Measurements from ENCODE around the gene ZNF618. TPM values are rescaled to one million over a fixed set of nuclear protein-coding genes. Genes with fewer than 3 reads are reported as not detected.

The ZNF618 gene
- polyA plus RNA-seq, 3 donors: 0.53 to 1.9 (median 0.78) TPM

- Histone ChIP-seq H3K27me3 (ENCODE audit: control insufficient read depth in 2 of 2, insufficient read depth in 2 of 2, low read length in 2 of 2) (no peaks in the 10 kb centered on the region), H3K9ac (ENCODE audit: insufficient read depth, low read length, poor library complexity, severe bottlenecking) (no peak overlapping the region), H3K9me3 (replicated peaks in 1 of 2; ENCODE audit: control insufficient read depth in 1 of 2, insufficient read depth in 1 of 2, low read length in 2 of 2) (no peaks in the 10 kb centered on the region), H3K27ac (ENCODE audit: low read depth in 1 of 2, low read length in 2 of 2) (no peak overlapping the region), H3K4me3 (replicated peaks in 1 of 3; ENCODE audit: low read depth in 2 of 3, low read length in 3 of 3) (no peak overlapping the region), H3K4me1 (ENCODE audit: control insufficient read depth in 1 of 2, insufficient read depth in 2 of 2, low read length in 2 of 2) (no peaks in the 10 kb centered on the region), H4K20me1 (ENCODE audit: insufficient read depth, low read length) (no peaks in the 10 kb centered on the region), H3K4me2 (replicated peaks; ENCODE audit: extremely low read depth, low read length, poor library complexity, severe bottlenecking) (no peak overlapping the region), H2AFZ (ENCODE audit: insufficient read depth, low read depth, low read length, poor library complexity, severe bottlenecking) (no peak overlapping the region), H3K79me2 (ENCODE audit: insufficient read depth, low read length) (no peaks in the 10 kb centered on the region), H3K36me3 (replicated peaks in 1 of 2; ENCODE audit: control insufficient read depth in 1 of 2, insufficient read depth in 2 of 2, low read length in 2 of 2) (no peaks in the 10 kb centered on the region)
- Mint-ChIP-seq H3K9me3 (no peaks in the 10 kb centered on the region), H3K4me1 (no peaks in the 10 kb centered on the region), H3K27ac (no peak overlapping the region), H3K27me3 (ENCODE audit: low read depth in 3 of 3) (peaks cover 0 to 1% (median 1%) of the 10 kb centered on the region in 3 donors), H3K36me3 (peaks cover 0 to 14% of the 10 kb centered on the region in 2 donors), H3K4me3 (no peak overlapping the region)
- no peak for DNase-seq
- intact Hi-C loops (cut with micrococcal nuclease): no loop called here
- WGBS (ENCODE audit: insufficient coverage): no CpG with 5 or more reads among the region's 7 CpGs
- TF ChIP-seq CTCF (IDR thresholded peaks at IDR 0.05): no peak
Observed at GRCh38 chr9:114055894-114056293, 179.8 kb downstream of the ZNF618 start.

GRCh38 chr9:114056527-114056926, 180.4 kb downstream of the ZNF618 start:
- DNase-seq: no peak
- no peak overlapping the region for H3K27ac Mint-ChIP-seq

More at GRCh38 chr9:114056527-114056926, 180.4 kb downstream of the ZNF618 start:
- no peak overlapping the region for H3K4me3 ChIP-seq (replicated peaks in 1 of 3; ENCODE audit: low read depth in 2 of 3, low read length in 3 of 3)
- no peaks in the 10 kb centered on the region for H3K4me1 ChIP-seq (ENCODE audit: control insufficient read depth in 1 of 2, insufficient read depth in 2 of 2, low read length in 2 of 2)
- no peak overlapping the region for H3K4me2 ChIP-seq (replicated peaks; ENCODE audit: extremely low read depth, low read length, poor library complexity, severe bottlenecking)
- H3K27ac ChIP-seq (ENCODE audit: low read depth in 1 of 2, low read length in 2 of 2): no peak overlapping the region
- H4K20me1 ChIP-seq (ENCODE audit: insufficient read depth, low read length): no peaks in the 10 kb centered on the region
- no peaks in the 10 kb centered on the region for H3K79me2 ChIP-seq (ENCODE audit: insufficient read depth, low read length)
- H3K9ac ChIP-seq (ENCODE audit: insufficient read depth, low read length, poor library complexity, severe bottlenecking): no peak overlapping the region
- H2AFZ ChIP-seq (ENCODE audit: insufficient read depth, low read depth, low read length, poor library complexity, severe bottlenecking): no peak overlapping the region
- intact Hi-C loops (cut with micrococcal nuclease): no loop called here
- Mint-ChIP-seq H3K4me3 (no peak overlapping the region), H3K36me3 (peaks cover 0 to 9% of the 10 kb centered on the region in 2 donors), H3K27me3 (ENCODE audit: low read depth in 3 of 3) (peaks cover 0 to 5% (median 2%) of the 10 kb centered on the region in 3 donors), H3K9me3 (no peaks in the 10 kb centered on the region), H3K4me1 (no peaks in the 10 kb centered on the region)
- no peaks in the 10 kb centered on the region for H3K9me3 ChIP-seq (replicated peaks in 1 of 2; ENCODE audit: control insufficient read depth in 1 of 2, insufficient read depth in 1 of 2, low read length in 2 of 2)
- no peaks in the 10 kb centered on the region for H3K27me3 ChIP-seq (ENCODE audit: control insufficient read depth in 2 of 2, insufficient read depth in 2 of 2, low read length in 2 of 2)
- TF ChIP-seq CTCF (IDR thresholded peaks at IDR 0.05): no peak
- no peaks in the 10 kb centered on the region for H3K36me3 ChIP-seq (replicated peaks in 1 of 2; ENCODE audit: control insufficient read depth in 1 of 2, insufficient read depth in 2 of 2, low read length in 2 of 2)
- WGBS (ENCODE audit: insufficient coverage): 100% methylated on average over 3 of the region's 5 CpGs

Data from CD14-positive monocyte (primary cell).